HG03575 (cell line): ENCODE data around the gene PRTN3.
"Not testable (repeated sequence)": the region's sequence is repeated elsewhere in the genome, so short reads cannot be mapped to it uniquely, and the experiment has no call there.

ENCODE experiments used
- ATAC-seq: cut with Tn5 transposase; IDR thresholded peaks from one replicate; pipeline ENCODE4 v1.9.1; 2021; ENCODE audit not compliant: unreplicated experiment, insufficient number of reproducible peaks, low FRiP score; ENCODE audit errors: extremely low read depth

The PRTN3 gene

GRCh38 chr19:813219-814151 is 27.3 kb upstream of the PRTN3 start:
- no peak for ATAC-seq

GRCh38 chr19:814152-815078 is 26.4 kb upstream of the PRTN3 start:
- ATAC-seq = no peak

- ATAC-seq = no peak
Observed at GRCh38 chr19:815079-815774, 25.6 kb upstream of the PRTN3 start.

- ATAC-seq = no peak
Observed at GRCh38 chr19:815775-816499, 24.9 kb upstream of the PRTN3 start.

GRCh38 chr19:816500-816857 is 24.3 kb upstream of the PRTN3 start:
- no peak for ATAC-seq

GRCh38 chr19:820212-820611 is 20.6 kb upstream of the PRTN3 start:
- ATAC-seq = not testable (repeated sequence)

GRCh38 chr19:821231-821824 is 19.5 kb upstream of the PRTN3 start:
- ATAC-seq = no peak

GRCh38 chr19:821825-822503 is 18.8 kb upstream of the PRTN3 start, which contains the start of gene PLPPR3:
Gene PLPPR3, minus strand, starts transcription at chr19:821955. Its CDS starts 396 bp downstream, at chr19:821559.
- ATAC-seq = no peak

- ATAC-seq = no peak
Observed at GRCh38 chr19:823565-824121, 17.2 kb upstream of the PRTN3 start.

GRCh38 chr19:824885-825284 is 15.9 kb upstream of the PRTN3 start:
- ATAC-seq = no peak

GRCh38 chr19:825897-826644 is 14.7 kb upstream of the PRTN3 start:
- no peak for ATAC-seq

- no peak for ATAC-seq
Observed at GRCh38 chr19:827314-827709, 13.5 kb upstream of the PRTN3 start.

GRCh38 chr19:827710-828321 is 13.0 kb upstream of the PRTN3 start, which contains the start of gene AZU1:
Gene AZU1, plus strand, starts transcription at chr19:827837. Its CDS starts 10 bp downstream, at chr19:827847.
- ATAC-seq = no peak

- no peak for ATAC-seq
Observed at GRCh38 chr19:829129-829758, 11.6 kb upstream of the PRTN3 start.

- ATAC-seq = no peak
Observed at GRCh38 chr19:831407-832369, 9.1 kb upstream of the PRTN3 start.
